Measurements from ENCODE around the gene TC2N. TPM values are rescaled to one million over a fixed set of nuclear protein-coding genes. Genes with fewer than 3 reads are reported as not detected.

The TC2N gene
- total RNA-seq, 1 experiment from 2014 or later, result 16.4 TPM

- no peak overlapping the region for H3K14ac ChIP-seq (ENCODE audit: insufficient read depth, low read length)
- H3K18ac ChIP-seq (ENCODE audit: insufficient read length, low read depth, low read length), result no peak overlapping the region
- H4K20me1 ChIP-seq (ENCODE audit: control insufficient read depth, insufficient read depth, insufficient read length), result no peaks in the 10 kb centered on the region
- no peak overlapping the region for H3K23ac ChIP-seq (ENCODE audit: insufficient read length, low read depth, low read length)
- 100% methylated on average over 1 of the region's 1 CpG for WGBS (ENCODE audit: extremely low coverage, insufficient read length, low lambda C conversion rate)
- H3K4me1 ChIP-seq (ENCODE audit: insufficient read depth, low read length), result peaks cover 2% of the 10 kb centered on the region; the same call in 1 of the 2 replicates
- no peak overlapping the region for H4K91ac ChIP-seq (ENCODE audit: insufficient read length, low read depth, low read length)
- no peak overlapping the region for H3K56ac ChIP-seq (ENCODE audit: insufficient read length, low read depth, low read length)
- H3K27ac Mint-ChIP-seq, result no peak overlapping the region
- no peak overlapping the region for H3K4me3 Mint-ChIP-seq
- H3K79me2 ChIP-seq (ENCODE audit: insufficient read depth, low read length), result no peaks in the 10 kb centered on the region; the same call in 1 of the 2 replicates
- H2AFZ ChIP-seq (ENCODE audit: low read length), result no peak overlapping the region
- no peaks in the 10 kb centered on the region for H3K27me3 ChIP-seq (ENCODE audit: insufficient read depth, low read length)
- H3K9ac ChIP-seq (ENCODE audit: extremely low read depth, insufficient read length, low read length), result no peak overlapping the region
- H3K9me3 ChIP-seq (ENCODE audit: control insufficient read depth, low read depth, low read length), result no peaks in the 10 kb centered on the region
- peaks cover 34 to 39% of the 10 kb centered on the region in 2 experiments for H3K4me1 Mint-ChIP-seq
- no peak overlapping the region for H2BK120ac ChIP-seq (ENCODE audit: low read depth, low read length, poor library complexity, severe bottlenecking)
- no peak overlapping the region for H2BK12ac ChIP-seq (ENCODE audit: insufficient read length, low read depth, low read length)
- no peaks in the 10 kb centered on the region for H3K27me3 Mint-ChIP-seq (ENCODE audit: low read depth)
- H3K27ac ChIP-seq (ENCODE audit: insufficient read length, low read depth, low read length), result no peak overlapping the region
- no peak overlapping the region for H2BK15ac ChIP-seq (ENCODE audit: low read depth, low read length)
- no peak overlapping the region for H3T11ph ChIP-seq (ENCODE audit: low read length)
- H3K36me3 Mint-ChIP-seq (ENCODE audit: insufficient read depth in 1 of 3, low read depth in 3 of 3), result peaks cover 2 to 14% (median 4%) of the 10 kb centered on the region in 3 experiments; a peak in 5 of 7 replicates
- no peak overlapping the region for H2BK20ac ChIP-seq (ENCODE audit: low read depth, low read length, poor library complexity, severe bottlenecking)
- H3K4ac ChIP-seq (ENCODE audit: low read depth, low read length), result no peak overlapping the region
- no peak overlapping the region for H3K4me2 ChIP-seq (ENCODE audit: insufficient read depth, insufficient read length, low read length)
- no peaks in the 10 kb centered on the region for H3K23me2 ChIP-seq (ENCODE audit: insufficient read length, low read depth, low read length, poor library complexity, severe bottlenecking)
- peaks cover 7 to 10% of the 10 kb centered on the region in 2 experiments; a peak in 4 of 5 replicates for H3K9me3 Mint-ChIP-seq
- no peak overlapping the region for H4K5ac ChIP-seq (ENCODE audit: insufficient read length, low read depth, low read length)
- TF ChIP-seq, protein P1, sequence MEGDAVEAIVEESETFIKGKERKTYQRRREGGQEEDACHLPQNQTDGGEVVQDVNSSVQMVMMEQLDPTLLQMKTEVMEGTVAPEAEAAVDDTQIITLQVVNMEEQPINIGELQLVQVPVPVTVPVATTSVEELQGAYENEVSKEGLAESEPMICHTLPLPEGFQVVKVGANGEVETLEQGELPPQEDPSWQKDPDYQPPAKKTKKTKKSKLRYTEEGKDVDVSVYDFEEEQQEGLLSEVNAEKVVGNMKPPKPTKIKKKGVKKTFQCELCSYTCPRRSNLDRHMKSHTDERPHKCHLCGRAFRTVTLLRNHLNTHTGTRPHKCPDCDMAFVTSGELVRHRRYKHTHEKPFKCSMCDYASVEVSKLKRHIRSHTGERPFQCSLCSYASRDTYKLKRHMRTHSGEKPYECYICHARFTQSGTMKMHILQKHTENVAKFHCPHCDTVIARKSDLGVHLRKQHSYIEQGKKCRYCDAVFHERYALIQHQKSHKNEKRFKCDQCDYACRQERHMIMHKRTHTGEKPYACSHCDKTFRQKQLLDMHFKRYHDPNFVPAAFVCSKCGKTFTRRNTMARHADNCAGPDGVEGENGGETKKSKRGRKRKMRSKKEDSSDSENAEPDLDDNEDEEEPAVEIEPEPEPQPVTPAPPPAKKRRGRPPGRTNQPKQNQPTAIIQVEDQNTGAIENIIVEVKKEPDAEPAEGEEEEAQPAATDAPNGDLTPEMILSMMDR (conservative IDR thresholded peaks at IDR 0.05), result no peak
- peaks cover 2% of the 10 kb centered on the region for H3K79me1 ChIP-seq (ENCODE audit: insufficient read depth, low read depth, low read length, poor library complexity, severe bottlenecking)
- no peak overlapping the region for H2AK5ac ChIP-seq (ENCODE audit: insufficient read length, low read length)
- H2BK5ac ChIP-seq (ENCODE audit: insufficient read length, low read length), result no peak overlapping the region
- H4K8ac ChIP-seq (replicated peaks; ENCODE audit: insufficient read length, low read depth, low read length), result no peak overlapping the region
- DNase-seq, result no peak
Observed at GRCh38 chr14:91827746-91828145, 39.6 kb downstream of the TC2N start.
